Measurements from ENCODE around the gene CDK18. TPM values are rescaled to one million over a fixed set of nuclear protein-coding genes. Genes with fewer than 3 reads are reported as not detected.

CDK18 gene
- total RNA-seq, 1 donor from 2014 or later = 27.0 TPM

GRCh38 chr1:205528887-205529825 is 24.7 kb downstream of the CDK18 start:
- intact Hi-C loops (cut with DNase I) = loop anchor here (5.0 kb wide), 1 partner anchor 42 kb away; no protein-coding TSS in a partner anchor
- Histone ChIP-seq H3K4me1 (peaks cover 6% of the 10 kb centered on the region), H3K27me3 (no peaks in the 10 kb centered on the region), H3K4me3 (peak overlapping the region; percentile 36 to 45), H3K9me3 (no peaks in the 10 kb centered on the region), H3K27ac (no peak overlapping the region), H3K36me3 (no peaks in the 10 kb centered on the region)
- DNase-seq (ENCODE audit: extremely low spot score in 2 of 2) = no peak
- TF ChIP-seq POLR2AphosphoS5 (IDR thresholded peaks at IDR 0.05; ENCODE audit: insufficient read depth in 1 of 2, low read depth in 1 of 2) (peak in 1 of 2 donors; percentile 26), POLR2A (IDR thresholded peaks at IDR 0.05) (no peak), CTCF (IDR thresholded peaks at IDR 0.05) (peak; percentile 87 to 96 (median 93))

GRCh38 chr1:205530116-205530515 is 25.6 kb downstream of the CDK18 start:
- Histone ChIP-seq H3K27me3 (no peaks in the 10 kb centered on the region), H3K4me3 (no peak overlapping the region), H3K4me1 (peaks cover 6% of the 10 kb centered on the region), H3K27ac (no peak overlapping the region), H3K36me3 (no peaks in the 10 kb centered on the region), H3K9me3 (no peaks in the 10 kb centered on the region)
- intact Hi-C loops (cut with DNase I) = no loop called here
- DNase-seq (ENCODE audit: extremely low spot score in 2 of 2) = no peak
- no peak for TF ChIP-seq POLR2AphosphoS5 (IDR thresholded peaks at IDR 0.05; ENCODE audit: insufficient read depth in 1 of 2, low read depth in 1 of 2)
- TF ChIP-seq POLR2A (IDR thresholded peaks at IDR 0.05) = no peak
- no peak for TF ChIP-seq CTCF (IDR thresholded peaks at IDR 0.05)

- H3K4me1 ChIP-seq = peaks cover 6% of the 10 kb centered on the region
- no peak overlapping the region for H3K27ac ChIP-seq
- DNase-seq (ENCODE audit: extremely low spot score in 2 of 2) = no peak
- no peaks in the 10 kb centered on the region for H3K27me3 ChIP-seq
- TF ChIP-seq POLR2AphosphoS5 (IDR thresholded peaks at IDR 0.05; ENCODE audit: insufficient read depth in 1 of 2, low read depth in 1 of 2) (no peak), POLR2A (IDR thresholded peaks at IDR 0.05) (no peak), CTCF (IDR thresholded peaks at IDR 0.05) (no peak)
- H3K4me3 ChIP-seq = no peak overlapping the region
- no peaks in the 10 kb centered on the region for H3K9me3 ChIP-seq
- H3K36me3 ChIP-seq = no peaks in the 10 kb centered on the region
- intact Hi-C loops (cut with DNase I) = no loop called here
Measured at GRCh38 chr1:205531191-205532025, 26.9 kb downstream of the CDK18 start.

- no peak overlapping the region for H3K27ac ChIP-seq
- no peak overlapping the region for H3K4me3 ChIP-seq
- peaks cover 14% of the 10 kb centered on the region for H3K4me1 ChIP-seq
- H3K27me3 ChIP-seq = no peaks in the 10 kb centered on the region
- TF ChIP-seq POLR2A (IDR thresholded peaks at IDR 0.05) (no peak), CTCF (IDR thresholded peaks at IDR 0.05) (no peak), POLR2AphosphoS5 (IDR thresholded peaks at IDR 0.05; ENCODE audit: insufficient read depth in 1 of 2, low read depth in 1 of 2) (no peak)
- H3K36me3 ChIP-seq = no peaks in the 10 kb centered on the region
- no peaks in the 10 kb centered on the region for H3K9me3 ChIP-seq
- intact Hi-C loops (cut with DNase I) = no loop called here
- no peak for DNase-seq (ENCODE audit: extremely low spot score in 2 of 2)
Measured at GRCh38 chr1:205532026-205532898, 27.8 kb downstream of the CDK18 start.
